CD4-positive, alpha-beta T cell (primary cell): ENCODE results near the gene CYP4V2. TPM values are rescaled to one million over a fixed set of nuclear protein-coding genes. Genes with fewer than 3 reads are reported as not detected.

Experiments
- ATAC-seq: fragments of 200-7000 bp; cut with Tn5 transposase; one replicate; pipeline ENCODE4 v1.10.0; 2022; ENCODE audit warnings: mild to moderate bottlenecking; ENCODE audit not compliant: poor library complexity
- CTCF ChIA-PET: fragments of 350-600 bp; sonication (Branson Sonifier 250); formaldehyde crosslinking; loops from one replicate; lab custom pipeline; 2021; ENCODE audit warnings: antibody characterized with exemption, inconsistent platforms; lab: Charles Lee
- POLR2A ChIA-PET: fragments of 350-600 bp; sonication (Branson Sonifier 250); formaldehyde crosslinking; loops from one replicate; lab custom pipeline; 2021; ENCODE audit warnings: antibody characterized with exemption, inconsistent platforms; lab: Charles Lee
- DNase-seq, 14 experiments: peaks; one replicate each; pipeline ENCODE4 v3.0.0-alpha.2; 2013 to 2020; ENCODE audit warnings: mixed read lengths in 2 of 14
- H3K27ac ChIP-seq, 2 donors: one replicate each; pipeline versions ENCODE4 v1.5.1 to v1.7.0; 2013; ENCODE audit warnings: low read length in 2 of 2, low read depth in 1 of 2, mild to moderate bottlenecking in 1 of 2
- H3K27me3 ChIP-seq, 2 experiments: 1 replicate in 1 of 2; 2 replicates in 1 of 2; pipeline versions ENCODE4 v1.6.1 to v1.7.0; 2013; ENCODE audit warnings: low read length in 2 of 2, control low read depth in 1 of 2, mild to moderate bottlenecking in 1 of 2, moderate library complexity in 1 of 2; ENCODE audit not compliant: insufficient read depth in 2 of 2, control insufficient read depth in 1 of 2
- H3K36me3 ChIP-seq: one replicate; pipeline ENCODE4 v1.6.1; 2013; ENCODE audit warnings: low read length, control low read depth; ENCODE audit not compliant: insufficient read depth
- H3K4me1 ChIP-seq: one replicate; pipeline ENCODE4 v1.6.1; 2013; ENCODE audit warnings: low read length, control low read depth; ENCODE audit not compliant: insufficient read depth
- H3K4me3 ChIP-seq: one replicate; pipeline ENCODE4 v1.5.1; 2013; ENCODE audit warnings: mild to moderate bottlenecking, low read length, moderate library complexity
- H3K9me3 ChIP-seq, 2 experiments: 1 replicate in 1 of 2; 2 replicates in 1 of 2; pipeline versions ENCODE4 v1.6.1 to v1.7.0; 2013; ENCODE audit warnings: low read length in 2 of 2, mild to moderate bottlenecking in 2 of 2, control low read depth in 1 of 2, moderate library complexity in 1 of 2; ENCODE audit not compliant: control insufficient read depth in 1 of 2, insufficient read depth in 1 of 2
- H3K27ac Mint-ChIP-seq: one replicate; pipeline ENCODE4 v1.8.0; 2020; ENCODE audit warnings: mixed read lengths
- H3K27me3 Mint-ChIP-seq: one replicate; pipeline ENCODE4 v1.8.0; 2021; ENCODE audit warnings: mixed read lengths
- H3K36me3 Mint-ChIP-seq: one replicate; pipeline ENCODE4 v1.8.0; 2021; ENCODE audit warnings: low read depth, mixed read lengths
- H3K4me1 Mint-ChIP-seq: one replicate; pipeline ENCODE4 v1.8.0; 2021; ENCODE audit warnings: low read depth, mixed read lengths
- H3K4me3 Mint-ChIP-seq: one replicate; pipeline ENCODE4 v1.8.0; 2020; ENCODE audit warnings: mild to moderate bottlenecking, mixed read lengths
- H3K9me3 Mint-ChIP-seq: one replicate; pipeline ENCODE4 v1.8.0; 2020; ENCODE audit warnings: mixed read lengths
- intact Hi-C, 2 experiments: fragments of 100-400 bp; cut with DNase I in 1 of 2; cut with micrococcal nuclease in 1 of 2; formaldehyde crosslinking; loops; one replicate each; pipeline versions ENCODE4 v1.15.1 to v1.9.0; 2023 to 2025; cut with DNase I, micrococcal nuclease
- total RNA-seq, 174 experiments: library from RNA in 2 of 174; stranded (reverse) in 2 of 174; gene quantifications; one replicate each; pipeline ENCODE4 v1.2.3 and lab custom pipeline; 2021 to 2026
- TF ChIP-seq, protein P1 (sequence below): fragments of 200-600 bp; IDR thresholded peaks from one replicate; pipeline ENCODE4 v1.8.0; 2022; ENCODE audit warnings: antibody characterized with exemption, mild to moderate bottlenecking

Gene CYP4V2
- total RNA-seq, 2 experiments from 2014 or later: 12.7 to 12.8 TPM

DNA sequence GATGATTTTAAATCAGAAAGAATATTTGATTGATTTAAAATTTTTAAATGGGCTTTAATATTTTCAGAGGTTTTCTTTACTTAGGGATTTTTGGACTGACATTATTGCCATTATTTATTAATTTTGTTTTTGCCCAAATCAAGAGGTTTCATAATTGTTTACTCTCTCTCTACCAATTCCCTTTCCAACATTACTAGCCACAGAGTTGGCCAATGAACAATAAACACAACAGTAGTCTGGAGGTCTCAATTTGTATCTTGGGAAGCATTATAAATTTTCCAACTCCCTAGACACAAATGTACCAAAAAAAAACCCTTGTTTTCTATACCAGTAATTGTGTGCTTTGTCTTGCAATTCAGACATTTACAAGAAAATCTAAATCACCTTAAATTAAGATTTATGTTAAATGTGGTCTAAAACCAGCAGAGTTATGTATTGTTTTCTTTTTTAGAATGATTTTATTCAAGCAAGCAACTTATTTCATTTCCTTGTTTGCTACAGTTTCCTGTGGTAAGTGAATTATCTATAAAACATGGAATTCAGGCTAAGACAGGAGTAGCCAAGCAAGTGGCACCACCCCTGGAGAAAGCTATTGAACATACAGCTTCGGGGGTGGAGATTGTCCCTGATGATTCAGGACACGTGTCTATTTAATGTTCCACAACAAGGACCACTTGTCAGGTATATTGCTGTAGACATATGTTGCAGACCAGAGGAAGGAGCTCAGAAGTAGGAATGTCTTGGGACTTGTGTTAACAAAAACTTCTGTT is 36.6 kb downstream of the CYP4V2 start:
- no peak overlapping the region for H3K4me3 ChIP-seq
- Mint-ChIP-seq H3K36me3 (peaks cover 38% of the 10 kb centered on the region), H3K27me3 (no peaks in the 10 kb centered on the region), H3K27ac (no peak overlapping the region), H3K9me3 (peaks cover 5% of the 10 kb centered on the region), H3K4me3 (no peak overlapping the region), H3K4me1 (no peaks in the 10 kb centered on the region)
- TF ChIP-seq, protein P1, sequence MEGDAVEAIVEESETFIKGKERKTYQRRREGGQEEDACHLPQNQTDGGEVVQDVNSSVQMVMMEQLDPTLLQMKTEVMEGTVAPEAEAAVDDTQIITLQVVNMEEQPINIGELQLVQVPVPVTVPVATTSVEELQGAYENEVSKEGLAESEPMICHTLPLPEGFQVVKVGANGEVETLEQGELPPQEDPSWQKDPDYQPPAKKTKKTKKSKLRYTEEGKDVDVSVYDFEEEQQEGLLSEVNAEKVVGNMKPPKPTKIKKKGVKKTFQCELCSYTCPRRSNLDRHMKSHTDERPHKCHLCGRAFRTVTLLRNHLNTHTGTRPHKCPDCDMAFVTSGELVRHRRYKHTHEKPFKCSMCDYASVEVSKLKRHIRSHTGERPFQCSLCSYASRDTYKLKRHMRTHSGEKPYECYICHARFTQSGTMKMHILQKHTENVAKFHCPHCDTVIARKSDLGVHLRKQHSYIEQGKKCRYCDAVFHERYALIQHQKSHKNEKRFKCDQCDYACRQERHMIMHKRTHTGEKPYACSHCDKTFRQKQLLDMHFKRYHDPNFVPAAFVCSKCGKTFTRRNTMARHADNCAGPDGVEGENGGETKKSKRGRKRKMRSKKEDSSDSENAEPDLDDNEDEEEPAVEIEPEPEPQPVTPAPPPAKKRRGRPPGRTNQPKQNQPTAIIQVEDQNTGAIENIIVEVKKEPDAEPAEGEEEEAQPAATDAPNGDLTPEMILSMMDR: no peak
- H3K4me1 ChIP-seq: no peaks in the 10 kb centered on the region
- no peaks in the 10 kb centered on the region for H3K36me3 ChIP-seq
- ChIA-PET CTCF (no interaction called here), POLR2A (no interaction called here)
- peaks cover 0 to 4% of the 10 kb centered on the region in 2 experiments for H3K27me3 ChIP-seq
- DNase-seq: no peak
- no peak for ATAC-seq
- intact Hi-C loops: no loop called here
- peaks cover 12 to 24% of the 10 kb centered on the region in 2 experiments for H3K9me3 ChIP-seq
- no peak overlapping the region for H3K27ac ChIP-seq

DNA sequence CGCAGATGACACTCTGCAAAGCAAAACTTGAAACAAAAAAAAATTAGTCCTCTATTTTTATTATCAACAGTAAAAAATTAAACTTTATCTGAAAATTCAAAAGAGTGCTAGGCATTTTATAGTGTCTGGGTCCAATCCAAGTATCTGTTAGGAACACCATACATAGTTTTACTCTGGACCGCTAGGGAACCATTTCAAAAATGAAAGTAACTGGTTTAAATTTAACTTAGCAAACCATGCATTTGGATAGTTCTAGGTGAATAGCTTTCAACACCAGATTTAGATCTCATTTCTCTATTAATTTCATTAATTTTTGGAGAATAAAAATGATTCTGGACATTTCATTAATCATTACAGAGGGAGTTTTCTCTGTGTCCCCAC is 37.1 kb downstream of the CYP4V2 start:
- no peaks in the 10 kb centered on the region for H3K4me1 Mint-ChIP-seq
- POLR2A ChIA-PET: no interaction called here
- CTCF ChIA-PET: no interaction called here
- no peak for DNase-seq
- no peak overlapping the region for H3K27ac ChIP-seq
- intact Hi-C loops: no loop called here
- no peaks in the 10 kb centered on the region for H3K36me3 ChIP-seq
- H3K4me3 Mint-ChIP-seq: no peak overlapping the region
- no peak overlapping the region for H3K27ac Mint-ChIP-seq
- H3K27me3 ChIP-seq: peaks cover 0 to 4% of the 10 kb centered on the region in 2 experiments
- TF ChIP-seq, protein P1: no peak
- H3K27me3 Mint-ChIP-seq: no peaks in the 10 kb centered on the region
- H3K9me3 ChIP-seq: peaks cover 12 to 24% of the 10 kb centered on the region in 2 experiments
- H3K4me1 ChIP-seq: no peaks in the 10 kb centered on the region
- ATAC-seq: no peak
- peaks cover 5% of the 10 kb centered on the region for H3K9me3 Mint-ChIP-seq
- no peak overlapping the region for H3K4me3 ChIP-seq
- peaks cover 33% of the 10 kb centered on the region for H3K36me3 Mint-ChIP-seq

DNA sequence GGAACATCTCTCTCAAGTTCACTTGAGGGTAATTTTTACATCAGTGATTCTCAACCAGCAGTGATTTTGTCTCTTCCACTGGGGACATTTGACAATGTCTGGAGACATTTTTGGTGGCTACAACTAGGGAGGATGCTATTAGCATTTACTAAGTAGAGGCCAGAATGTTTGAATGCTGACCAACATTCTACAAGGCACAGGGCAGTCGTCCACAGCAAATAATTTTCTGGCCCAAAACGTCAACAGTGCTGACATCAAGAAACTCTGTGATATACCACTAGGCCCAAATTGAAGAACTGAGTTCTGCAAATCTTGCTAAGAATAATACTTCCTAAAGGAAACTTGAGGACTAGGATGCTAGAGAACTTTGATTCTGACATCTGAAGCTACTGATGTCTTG is 43.0 kb downstream of the CYP4V2 start:
- no peak overlapping the region for H3K27ac ChIP-seq
- no peaks in the 10 kb centered on the region for H3K27me3 ChIP-seq
- no peaks in the 10 kb centered on the region for H3K36me3 ChIP-seq
- no peak overlapping the region for H3K27ac Mint-ChIP-seq
- H3K4me1 ChIP-seq: no peaks in the 10 kb centered on the region
- H3K4me3 ChIP-seq: no peak overlapping the region
- no peaks in the 10 kb centered on the region for H3K27me3 Mint-ChIP-seq
- H3K4me1 Mint-ChIP-seq: no peaks in the 10 kb centered on the region
- CTCF ChIA-PET: no interaction called here
- no peaks in the 10 kb centered on the region for H3K9me3 ChIP-seq
- no peak overlapping the region for H3K4me3 Mint-ChIP-seq
- DNase-seq (no peak), ATAC-seq (no peak)
- H3K36me3 Mint-ChIP-seq: peaks cover 22% of the 10 kb centered on the region
- TF ChIP-seq, protein P1: no peak
- POLR2A ChIA-PET: no interaction called here
- no peaks in the 10 kb centered on the region for H3K9me3 Mint-ChIP-seq
- intact Hi-C loops: no loop called here
